Naive thymus-derived CD4-positive, alpha-beta T cell (primary cell): ENCODE results near the gene KRTAP12-2. TPM values are rescaled to one million over a fixed set of nuclear protein-coding genes. Genes with fewer than 3 reads are reported as not detected.
"Not testable (repeated sequence)": the region's sequence is repeated elsewhere in the genome, so short reads cannot be mapped to it uniquely, and the experiment has no call there.

Experiments
- ATAC-seq: fragments of 150-1000 bp; cut with Tn5 transposase; 2 replicates; pipeline ENCODE4 v1.10.0; 2021; ENCODE audit warnings: mild to moderate bottlenecking, moderate library complexity
- CTCF ChIA-PET: fragments of 350-600 bp; sonication (Branson Sonifier 250); formaldehyde crosslinking; loops from one replicate; lab custom pipeline; 2021; ENCODE audit warnings: antibody characterized with exemption; lab: Charles Lee
- POLR2A ChIA-PET: fragments of 350-600 bp; sonication (Branson Sonifier 250); formaldehyde crosslinking; loops from one replicate; lab custom pipeline; 2021; ENCODE audit warnings: antibody characterized with exemption, inconsistent platforms; lab: Charles Lee
- DNase-seq, 9 donors: peaks; one replicate each; pipeline versions ENCODE4 v3.0.0 to v3.0.0-alpha.2; 2020 to 2022; ENCODE audit warnings: mixed read lengths in 1 of 9
- H3K27ac ChIP-seq: one replicate; pipeline ENCODE4 v1.7.0; 2013; ENCODE audit warnings: mild to moderate bottlenecking, low read depth, low read length, moderate library complexity
- H3K27me3 ChIP-seq, 2 donors: one replicate each; pipeline ENCODE4 v1.7.0; 2013; ENCODE audit warnings: low read length in 2 of 2, mild to moderate bottlenecking in 2 of 2, moderate library complexity in 2 of 2; ENCODE audit not compliant: control insufficient read depth in 2 of 2, insufficient read depth in 2 of 2
- H3K36me3 ChIP-seq, 3 experiments: 1 replicate in 2 of 3; 2 replicates in 1 of 3; pipeline ENCODE4 v1.7.0; 2013; ENCODE audit warnings: low read length in 3 of 3, mild to moderate bottlenecking in 3 of 3, moderate library complexity in 1 of 3; ENCODE audit not compliant: insufficient read depth in 3 of 3, control insufficient read depth in 2 of 3
- H3K4me1 ChIP-seq, 2 donors: one replicate each; pipeline ENCODE4 v1.7.0; 2013; ENCODE audit warnings: low read length in 2 of 2, mild to moderate bottlenecking in 2 of 2, moderate library complexity in 1 of 2; ENCODE audit not compliant: control insufficient read depth in 2 of 2, insufficient read depth in 2 of 2
- H3K4me3 ChIP-seq: 2 replicates; pipeline ENCODE4 v1.7.0; 2013; ENCODE audit warnings: mild to moderate bottlenecking, low read length
- H3K9me3 ChIP-seq, 3 experiments: 1 replicate in 2 of 3; 2 replicates in 1 of 3; pipeline ENCODE4 v1.7.0; 2013; ENCODE audit warnings: low read length in 3 of 3; ENCODE audit not compliant: control insufficient read depth in 2 of 3
- H3K27ac Mint-ChIP-seq, 9 donors: one replicate each; pipeline ENCODE4 v1.8.0; 2020 to 2022; ENCODE audit warnings: mixed read lengths in 9 of 9, mild to moderate bottlenecking in 8 of 9, moderate library complexity in 5 of 9, inconsistent platforms in 2 of 9
- H3K27me3 Mint-ChIP-seq, 5 donors: one replicate each; pipeline ENCODE4 v1.8.0; 2021 to 2022; ENCODE audit warnings: mixed read lengths in 5 of 5, mild to moderate bottlenecking in 1 of 5
- H3K36me3 Mint-ChIP-seq, 5 donors: one replicate each; pipeline ENCODE4 v1.8.0; 2020 to 2022; ENCODE audit warnings: mixed read lengths in 5 of 5, mild to moderate bottlenecking in 3 of 5, inconsistent platforms in 1 of 5
- H3K4me1 Mint-ChIP-seq, 7 donors: one replicate each; pipeline ENCODE4 v1.8.0; 2020 to 2022; ENCODE audit warnings: mixed read lengths in 7 of 7, mild to moderate bottlenecking in 3 of 7, inconsistent platforms in 1 of 7
- H3K4me3 Mint-ChIP-seq, 10 donors: one replicate each; pipeline ENCODE4 v1.8.0; 2020 to 2022; ENCODE audit warnings: mild to moderate bottlenecking in 10 of 10, mixed read lengths in 10 of 10, moderate library complexity in 6 of 10, inconsistent platforms in 2 of 10
- H3K9me3 Mint-ChIP-seq, 11 donors: one replicate each; pipeline ENCODE4 v1.8.0; 2020 to 2022; ENCODE audit warnings: mixed read lengths in 11 of 11, mild to moderate bottlenecking in 4 of 11, inconsistent platforms in 1 of 11, moderate library complexity in 1 of 11
- intact Hi-C, 2 donors: fragments of 100-400 bp; cut with micrococcal nuclease; formaldehyde crosslinking; loops; one replicate each; pipeline ENCODE4 v1.15.1; 2023
- polyA plus RNA-seq, 2 donors: library from polyadenylated mRNA; unstranded; fragments of 300-500 nt; fragmentation: Illumina TruSeq; gene quantifications; one replicate each; pipeline ENCODE4 v1.2.3, GENCODE V29; 2021
- total RNA-seq, 6 experiments: library from RNA in 5 of 6; stranded (reverse) in 5 of 6; gene quantifications; 1 replicate in 5 of 6; 2 replicates in 1 of 6; pipeline ENCODE4 v1.2.3 and lab custom pipeline; 2021 to 2026

Gene KRTAP12-2
- total and polyA plus RNA-seq, 7 experiments from 2014 or later: not detected

GRCh38 chr21:44627831-44628233, 38.9 kb downstream of the KRTAP12-2 start:
- Mint-ChIP-seq H3K27me3 (peaks cover 0 to 22% (median 0%) of the 10 kb centered on the region in 5 donors), H3K9me3 (peaks cover 22 to 58% (median 43%) of the 10 kb centered on the region in 11 donors), H3K27ac (peak overlapping the region in 4 of 9 donors; percentile 8 to 51 (median 28)), H3K4me1 (peaks cover 4 to 43% (median 32%) of the 10 kb centered on the region in 7 donors), H3K36me3 (peaks cover 25 to 44% (median 29%) of the 10 kb centered on the region in 5 donors), H3K4me3 (peak overlapping the region in 1 of 10 donors; percentile 47)
- intact Hi-C loops, H3K27ac ChIP-seq, POLR2A ChIA-PET, CTCF ChIA-PET, ATAC-seq, DNase-seq, H3K27me3 ChIP-seq, H3K4me3 ChIP-seq, H3K36me3 ChIP-seq: not testable (repeated sequence)
- Histone ChIP-seq H3K9me3 (peaks cover 5 to 40% (median 9%) of the 10 kb centered on the region in 3 experiments), H3K4me1 (peaks cover 20 to 29% of the 10 kb centered on the region in 2 donors)

- peaks cover 20 to 29% of the 10 kb centered on the region in 2 donors for H3K4me1 ChIP-seq
- Mint-ChIP-seq H3K27me3 (peaks cover 0 to 21% (median 0%) of the 10 kb centered on the region in 5 donors), H3K9me3 (peaks cover 26 to 58% (median 44%) of the 10 kb centered on the region in 11 donors), H3K4me3 (peak overlapping the region in 1 of 10 donors; percentile 47), H3K4me1 (peaks cover 4 to 43% (median 35%) of the 10 kb centered on the region in 7 donors), H3K27ac (peak overlapping the region in 5 of 9 donors; percentile 8 to 84 (median 32)), H3K36me3 (peaks cover 25 to 49% (median 32%) of the 10 kb centered on the region in 5 donors)
- peaks cover 5 to 38% (median 9%) of the 10 kb centered on the region in 3 experiments for H3K9me3 ChIP-seq
- POLR2A ChIA-PET: interaction anchor here (1.6 kb wide), 1 partner anchor 10 kb away, joined by 5 read pairs; no protein-coding TSS in a partner anchor
- H3K27me3 ChIP-seq, H3K4me3 ChIP-seq, DNase-seq, H3K27ac ChIP-seq, intact Hi-C loops, CTCF ChIA-PET, ATAC-seq, H3K36me3 ChIP-seq: not testable (repeated sequence)
These were observed 39.4 kb downstream of the KRTAP12-2 start for GRCh38 chr21:44627181-44627822.

GRCh38 chr21:44626673-44627143, 40.0 kb downstream of the KRTAP12-2 start, which contains the start of gene KRTAP10-9:
Gene KRTAP10-9, plus strand, starts transcription at chr21:44627093. Its CDS starts 79 bp downstream, at chr21:44627172.
- peaks cover 20 to 29% of the 10 kb centered on the region in 2 donors for H3K4me1 ChIP-seq
- intact Hi-C loops: no loop called here
- H3K4me3 ChIP-seq: no peak within 1 kb of the TSS
- Mint-ChIP-seq H3K36me3 (peaks cover 25 to 46% (median 37%) of the 10 kb centered on the region in 5 donors), H3K9me3 (peaks cover 30 to 58% (median 40%) of the 10 kb centered on the region in 11 donors), H3K27ac (peak within 1 kb of the TSS in 6 of 9 donors; percentile 8 to 84 (median 47)), H3K4me3 (peak within 1 kb of the TSS in 1 of 10 donors; percentile 47), H3K27me3 (peaks cover 0 to 16% (median 0%) of the 10 kb centered on the region in 5 donors), H3K4me1 (peaks cover 4 to 43% (median 35%) of the 10 kb centered on the region in 7 donors)
- DNase-seq (no peak), ATAC-seq (no peak)
- H3K27me3 ChIP-seq: no peaks in the 10 kb centered on the region
- CTCF ChIA-PET: interaction anchor here (0.9 kb wide), 1 partner anchor 11 kb away, joined by 3 read pairs; no protein-coding TSS in a partner anchor
- peaks cover 5 to 34% (median 9%) of the 10 kb centered on the region in 3 experiments for H3K9me3 ChIP-seq
- H3K36me3 ChIP-seq: no peaks in the 10 kb centered on the region
- POLR2A ChIA-PET: interaction anchor here (1.6 kb wide), 1 partner anchor 9 kb away, joined by 5 read pairs; no protein-coding TSS in a partner anchor
- H3K27ac ChIP-seq: no peak within 1 kb of the TSS

GRCh38 chr21:44626262-44626661, 40.5 kb downstream of the KRTAP12-2 start:
- intact Hi-C loops: no loop called here

GRCh38 chr21:44625756-44626155, 41.0 kb downstream of the KRTAP12-2 start:
- DNase-seq: no peak
- intact Hi-C loops: no loop called here
- H3K4me1 Mint-ChIP-seq: peaks cover 3 to 39% (median 33%) of the 10 kb centered on the region in 7 donors
- H3K4me1 ChIP-seq: peaks cover 20 to 29% of the 10 kb centered on the region in 2 donors
- H3K4me3 Mint-ChIP-seq: peak overlapping the region in 1 of 10 donors; percentile 38
- no peak overlapping the region for H3K4me3 ChIP-seq
- peaks cover 0 to 11% (median 0%) of the 10 kb centered on the region in 5 donors for H3K27me3 Mint-ChIP-seq
- ChIA-PET POLR2A (interaction anchor here (1.3 to 1.6 kb wide), 2 partner anchors 8 to 32 kb away, joined by 3 to 5 read pairs; partner anchors contain the start of gene KRTAP12-3), CTCF (interaction anchor here (0.9 kb wide), 1 partner anchor 10 kb away, joined by 3 read pairs; no protein-coding TSS in a partner anchor)
- peaks cover 5 to 28% (median 9%) of the 10 kb centered on the region in 3 experiments for H3K9me3 ChIP-seq
- no peaks in the 10 kb centered on the region for H3K36me3 ChIP-seq
- no peak for ATAC-seq
- peak overlapping the region in 2 of 9 donors; percentile 43 to 54 for H3K27ac Mint-ChIP-seq
- peaks cover 22 to 38% (median 34%) of the 10 kb centered on the region in 5 donors for H3K36me3 Mint-ChIP-seq
- H3K27me3 ChIP-seq: no peaks in the 10 kb centered on the region
- H3K27ac ChIP-seq: no peak overlapping the region
- H3K9me3 Mint-ChIP-seq: peaks cover 22 to 58% (median 34%) of the 10 kb centered on the region in 11 donors

More at GRCh38 chr21:44626262-44626661, 40.5 kb downstream of the KRTAP12-2 start:
- peaks cover 0 to 15% (median 0%) of the 10 kb centered on the region in 5 donors for H3K27me3 Mint-ChIP-seq
- peak; percentile 55 for ATAC-seq
- Histone ChIP-seq H3K36me3 (no peaks in the 10 kb centered on the region), H3K27ac (no peak overlapping the region), H3K9me3 (peaks cover 5 to 32% (median 9%) of the 10 kb centered on the region in 3 experiments), H3K27me3 (no peaks in the 10 kb centered on the region), H3K4me1 (peaks cover 20 to 29% of the 10 kb centered on the region in 2 donors), H3K4me3 (no peak overlapping the region)
- DNase-seq: no peak
- H3K36me3 Mint-ChIP-seq: peaks cover 25 to 41% (median 38%) of the 10 kb centered on the region in 5 donors
- peaks cover 26 to 58% (median 37%) of the 10 kb centered on the region in 11 donors for H3K9me3 Mint-ChIP-seq
- CTCF ChIA-PET: interaction anchor here (0.9 kb wide), 1 partner anchor 11 kb away, joined by 3 read pairs; no protein-coding TSS in a partner anchor
- H3K27ac Mint-ChIP-seq: peak overlapping the region in 2 of 9 donors; percentile 43 to 54
- peak overlapping the region in 1 of 10 donors; percentile 38 for H3K4me3 Mint-ChIP-seq
- H3K4me1 Mint-ChIP-seq: peaks cover 4 to 42% (median 35%) of the 10 kb centered on the region in 7 donors
- POLR2A ChIA-PET: interaction anchor here (1.6 kb wide), 1 partner anchor 9 kb away, joined by 5 read pairs; no protein-coding TSS in a partner anchor

- intact Hi-C loops: no loop called here
- DNase-seq: no peak
- H3K36me3 Mint-ChIP-seq: peaks cover 24 to 49% (median 45%) of the 10 kb centered on the region in 5 donors
These were observed 43.2 kb downstream of the KRTAP12-2 start for GRCh38 chr21:44623575-44623974.

More at GRCh38 chr21:44623575-44623974, 43.2 kb downstream of the KRTAP12-2 start:
- Histone ChIP-seq H3K4me1 (peaks cover 15 to 28% of the 10 kb centered on the region in 2 donors), H3K9me3 (peaks cover 0 to 17% (median 11%) of the 10 kb centered on the region in 3 experiments), H3K27me3 (no peaks in the 10 kb centered on the region), H3K27ac (no peak overlapping the region), H3K4me3 (no peak overlapping the region), H3K36me3 (no peaks in the 10 kb centered on the region)
- Mint-ChIP-seq H3K27me3 (peaks cover 0 to 8% (median 0%) of the 10 kb centered on the region in 5 donors), H3K27ac (peak overlapping the region in 2 of 9 donors; percentile 18 to 44), H3K4me3 (no peak overlapping the region), H3K4me1 (peaks cover 9 to 44% (median 36%) of the 10 kb centered on the region in 7 donors), H3K9me3 (peaks cover 28 to 65% (median 48%) of the 10 kb centered on the region in 11 donors)
- POLR2A ChIA-PET: interaction anchor here (0.8 kb wide), 1 partner anchor 31 kb away, joined by 4 read pairs; the partner anchor contains the start of gene KRTAP12-4
- no peak for ATAC-seq
- CTCF ChIA-PET: no interaction called here
